ENCODE data around the gene POLE. TPM values are rescaled to one million over a fixed set of nuclear protein-coding genes. Genes with fewer than 3 reads are reported as not detected.

The POLE gene
- total RNA-seq, 1 experiment from 2014 or later: 167 TPM

GRCh38 chr12:132718644-132719043 is 31.5 kb upstream of the POLE start:
- TF ChIP-seq CTCF (IDR thresholded peaks at IDR 0.05; ENCODE audit: insufficient read depth in 1 of 2, low read depth in 1 of 2, low read length in 1 of 2, severe bottlenecking in 1 of 2, unreplicated experiment in 1 of 2): no peak
- POLR2A ChIA-PET: no interaction called here
- Histone ChIP-seq H3K4me1 (no peaks in the 10 kb centered on the region), H3K27me3 (replicated peaks; ENCODE audit: control insufficient read depth, insufficient read depth, low read length) (no peaks in the 10 kb centered on the region), H3K4me3 (ENCODE audit: low read depth, low read length) (no peak overlapping the region), H3K36me3 (ENCODE audit: control insufficient read depth, insufficient read depth, low read length) (peaks cover 3% of the 10 kb centered on the region), H3K9me3 (no peaks in the 10 kb centered on the region)
- intact Hi-C loops (cut with micrococcal nuclease; ENCODE audit: unreplicated experiment): no loop called here
- H3K4me3 Mint-ChIP-seq (ENCODE audit: unreplicated experiment): no peak overlapping the region
- no peak overlapping the region for H3K27ac Mint-ChIP-seq (ENCODE audit: unreplicated experiment)
- peaks cover 99% of the 10 kb centered on the region for H3K36me3 Mint-ChIP-seq (ENCODE audit: insufficient read depth, unreplicated experiment)
- CTCF ChIA-PET: no interaction called here
- DNase-seq: no peak
- no TSS peak for BruUV-seq (replicated peaks)
- no peaks in the 10 kb centered on the region for H3K4me1 Mint-ChIP-seq (ENCODE audit: low read depth, unreplicated experiment)
- H3K9me3 Mint-ChIP-seq (ENCODE audit: unreplicated experiment): no peaks in the 10 kb centered on the region
- no peaks in the 10 kb centered on the region for H3K27me3 Mint-ChIP-seq (ENCODE audit: insufficient read depth, unreplicated experiment)

GRCh38 chr12:132717531-132718387 is 30.6 kb upstream of the POLE start:
- no peak for DNase-seq
- intact Hi-C loops (cut with micrococcal nuclease; ENCODE audit: unreplicated experiment): no loop called here
- no peaks in the 10 kb centered on the region; the same call in 1 of the 2 replicates for H3K36me3 ChIP-seq (ENCODE audit: control insufficient read depth, insufficient read depth, low read length)
- Mint-ChIP-seq H3K4me1 (ENCODE audit: low read depth, unreplicated experiment) (no peaks in the 10 kb centered on the region), H3K4me3 (ENCODE audit: unreplicated experiment) (peak overlapping the region; percentile 24), H3K9me3 (ENCODE audit: unreplicated experiment) (no peaks in the 10 kb centered on the region), H3K27me3 (ENCODE audit: insufficient read depth, unreplicated experiment) (no peaks in the 10 kb centered on the region), H3K27ac (ENCODE audit: unreplicated experiment) (peak overlapping the region; percentile 55), H3K36me3 (ENCODE audit: insufficient read depth, unreplicated experiment) (peaks cover 99% of the 10 kb centered on the region)
- no peaks in the 10 kb centered on the region for H3K9me3 ChIP-seq
- ChIA-PET POLR2A (no interaction called here), CTCF (no interaction called here)
- no peak for TF ChIP-seq CTCF (IDR thresholded peaks at IDR 0.05; ENCODE audit: insufficient read depth in 1 of 2, low read depth in 1 of 2, low read length in 1 of 2, severe bottlenecking in 1 of 2, unreplicated experiment in 1 of 2)
- H3K4me1 ChIP-seq: no peaks in the 10 kb centered on the region
- BruUV-seq (replicated peaks): no TSS peak
- H3K4me3 ChIP-seq (ENCODE audit: low read depth, low read length): no peak overlapping the region
- H3K27me3 ChIP-seq (replicated peaks; ENCODE audit: control insufficient read depth, insufficient read depth, low read length): no peaks in the 10 kb centered on the region

GRCh38 chr12:132717011-132717410 is 29.9 kb upstream of the POLE start:
- DNase-seq: no peak
- H3K4me3 ChIP-seq (ENCODE audit: low read depth, low read length): no peak overlapping the region
- Mint-ChIP-seq H3K9me3 (ENCODE audit: unreplicated experiment) (no peaks in the 10 kb centered on the region), H3K36me3 (ENCODE audit: insufficient read depth, unreplicated experiment) (peaks cover 92% of the 10 kb centered on the region), H3K27ac (ENCODE audit: unreplicated experiment) (no peak overlapping the region), H3K4me3 (ENCODE audit: unreplicated experiment) (no peak overlapping the region), H3K4me1 (ENCODE audit: low read depth, unreplicated experiment) (no peaks in the 10 kb centered on the region), H3K27me3 (ENCODE audit: insufficient read depth, unreplicated experiment) (no peaks in the 10 kb centered on the region)
- H3K9me3 ChIP-seq: no peaks in the 10 kb centered on the region
- ChIA-PET POLR2A (no interaction called here), CTCF (no interaction called here)
- no peak for TF ChIP-seq CTCF (IDR thresholded peaks at IDR 0.05; ENCODE audit: insufficient read depth in 1 of 2, low read depth in 1 of 2, low read length in 1 of 2, severe bottlenecking in 1 of 2, unreplicated experiment in 1 of 2)
- H3K27me3 ChIP-seq (replicated peaks; ENCODE audit: control insufficient read depth, insufficient read depth, low read length): no peaks in the 10 kb centered on the region
- intact Hi-C loops (cut with micrococcal nuclease; ENCODE audit: unreplicated experiment): no loop called here
- no peaks in the 10 kb centered on the region; the same call in 1 of the 2 replicates for H3K36me3 ChIP-seq (ENCODE audit: control insufficient read depth, insufficient read depth, low read length)
- BruUV-seq (replicated peaks): no TSS peak
- no peaks in the 10 kb centered on the region for H3K4me1 ChIP-seq

Data from Caco-2 (cell line).